Esophagus squamous epithelium (tissue), 5 donors: ENCODE measurements around the gene SPAG9. TPM values are rescaled to one million over a fixed set of nuclear protein-coding genes. Genes with fewer than 3 reads are reported as not detected.

Experiments used
- DNase-seq: peaks from one replicate; lab custom pipeline; 2025; lab: John Stamatoyannopoulos, UW
- H3K27ac ChIP-seq, 4 donors: fragments of 200-600 bp; sonication (generic); one replicate each; pipeline ENCODE4 v1.5.1; 2016 to 2019; ENCODE audit warnings: mild to moderate bottlenecking in 1 of 4
- H3K27me3 ChIP-seq, 4 donors: fragments of 200-600 bp; sonication (generic); 1 replicate in 3 of 4; 2 replicates in 1 of 4; pipeline versions ENCODE4 v1.5.1 to v1.6.0; 2017 to 2021; ENCODE audit warnings: antibody characterized with exemption in 1 of 4
- H3K36me3 ChIP-seq, 3 donors: fragments of 200-600 bp; sonication (generic); one replicate each; pipeline ENCODE4 v1.5.1; 2016 to 2019
- H3K4me1 ChIP-seq, 3 donors: fragments of 200-600 bp; sonication (generic); one replicate each; pipeline ENCODE4 v1.5.1; 2017 to 2019
- H3K4me3 ChIP-seq, 4 donors: fragments of 200-600 bp; sonication (generic); 1 replicate in 3 of 4; 2 replicates in 1 of 4; pipeline ENCODE4 v1.5.1; 2016 to 2019; ENCODE audit warnings: mild to moderate bottlenecking in 2 of 4, moderate library complexity in 1 of 4
- H3K9me3 ChIP-seq, 3 donors: fragments of 200-600 bp; sonication (generic); one replicate each; pipeline ENCODE4 v1.5.1; 2016 to 2019
- POLR2A ChIP-seq, 4 donors: fragments of 450-650 bp; IDR thresholded peaks; one replicate each; pipeline ENCODE4 v1.6.1; 2017; ENCODE audit warnings: antibody characterized with exemption in 4 of 4, mild to moderate bottlenecking in 4 of 4, moderate library complexity in 3 of 4
- WGBS, 2 donors: methylation state at CpG; one replicate each; pipeline ENCODE4 v1.1.5; 2018; 5-methylcytosine and 5-hydroxymethylcytosine counted together
- intact Hi-C: fragments of 100-400 bp; cut with DNase I; formaldehyde crosslinking; loops from one replicate; pipeline ENCODE4 v1.15.0; 2022
- total RNA-seq, 4 donors: library from RNA; depleted of rRNA; stranded (reverse); fragments of >200 nt; gene quantifications; one replicate each; pipeline ENCODE4 v1.1.0, GENCODE V29; 2016
- TF ChIP-seq, protein P1 (sequence below), 6 experiments: fragments of 450-650 bp in 4 of 6; fragments of 200-600 bp in 2 of 6; sonication (generic) in 2 of 6; IDR thresholded peaks; one replicate each; pipeline ENCODE4 v1.5.1; 2016 to 2019; ENCODE audit warnings: antibody characterized with exemption in 6 of 6, mild to moderate bottlenecking in 4 of 6, moderate library complexity in 4 of 6
- donor health status: DM: yes; HTN: yes; CAD: no.

SPAG9 gene
- total RNA-seq, 4 donors from 2014 or later = 25.6 to 88.5 (median 49.9) TPM

DNA sequence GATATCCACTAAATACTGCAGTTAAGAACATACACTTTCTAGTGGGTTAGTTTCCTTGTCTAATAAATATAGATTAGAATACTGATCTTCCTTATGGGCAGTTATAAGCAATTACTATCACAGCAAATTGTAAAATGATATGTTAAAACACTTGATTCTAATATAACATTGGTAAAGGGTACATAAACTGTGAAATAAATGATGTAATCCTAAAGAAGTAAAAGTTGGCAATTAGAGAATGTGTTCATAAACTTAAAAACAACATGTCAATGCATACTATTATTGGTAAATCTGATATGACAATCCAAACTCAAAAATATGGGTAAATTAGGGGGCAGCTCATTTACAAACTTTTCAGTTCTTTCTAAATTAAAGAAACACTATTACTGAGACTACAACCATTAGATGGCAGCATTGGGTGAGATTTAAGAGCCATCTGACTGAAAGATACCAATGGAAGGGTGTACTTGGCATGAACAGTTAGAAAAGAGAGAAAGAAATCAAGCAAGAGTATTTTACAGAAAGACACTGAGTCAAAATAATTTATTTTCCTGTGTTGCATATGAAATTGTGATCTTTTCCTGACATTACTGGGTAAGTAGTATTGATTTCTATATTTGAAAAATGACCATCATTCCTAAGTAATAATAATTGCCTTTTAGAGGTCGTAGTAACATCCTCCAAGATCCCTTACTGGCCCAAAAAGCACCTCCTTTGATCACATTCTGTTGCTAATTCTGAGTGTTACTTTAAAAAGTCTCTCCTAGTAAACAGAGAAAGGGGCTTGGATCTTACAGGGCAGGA lies 119.6 kb downstream of the SPAG9 start:
- 81 to 94% methylated on average over 1 of the region's 1 CpG for WGBS, 2 donors
- Histone ChIP-seq H3K27ac (no peak overlapping the region), H3K36me3 (peaks cover 7 to 98% (median 19%) of the 10 kb centered on the region in 3 donors), H3K4me3 (no peak overlapping the region), H3K4me1 (no peaks in the 10 kb centered on the region), H3K9me3 (no peaks in the 10 kb centered on the region), H3K27me3 (no peaks in the 10 kb centered on the region)
- DNase-seq = no peak
- TF ChIP-seq POLR2A (IDR thresholded peaks at IDR 0.05) = no peak
- TF ChIP-seq, protein P1, sequence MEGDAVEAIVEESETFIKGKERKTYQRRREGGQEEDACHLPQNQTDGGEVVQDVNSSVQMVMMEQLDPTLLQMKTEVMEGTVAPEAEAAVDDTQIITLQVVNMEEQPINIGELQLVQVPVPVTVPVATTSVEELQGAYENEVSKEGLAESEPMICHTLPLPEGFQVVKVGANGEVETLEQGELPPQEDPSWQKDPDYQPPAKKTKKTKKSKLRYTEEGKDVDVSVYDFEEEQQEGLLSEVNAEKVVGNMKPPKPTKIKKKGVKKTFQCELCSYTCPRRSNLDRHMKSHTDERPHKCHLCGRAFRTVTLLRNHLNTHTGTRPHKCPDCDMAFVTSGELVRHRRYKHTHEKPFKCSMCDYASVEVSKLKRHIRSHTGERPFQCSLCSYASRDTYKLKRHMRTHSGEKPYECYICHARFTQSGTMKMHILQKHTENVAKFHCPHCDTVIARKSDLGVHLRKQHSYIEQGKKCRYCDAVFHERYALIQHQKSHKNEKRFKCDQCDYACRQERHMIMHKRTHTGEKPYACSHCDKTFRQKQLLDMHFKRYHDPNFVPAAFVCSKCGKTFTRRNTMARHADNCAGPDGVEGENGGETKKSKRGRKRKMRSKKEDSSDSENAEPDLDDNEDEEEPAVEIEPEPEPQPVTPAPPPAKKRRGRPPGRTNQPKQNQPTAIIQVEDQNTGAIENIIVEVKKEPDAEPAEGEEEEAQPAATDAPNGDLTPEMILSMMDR (IDR thresholded peaks at IDR 0.05) = peak in 5 of 6 experiments; percentile 39 to 66 (median 54)
- intact Hi-C loops = loop anchor here (10.0 kb wide), 1 partner anchor 154 kb away; the partner anchor contains the start of gene NME1

DNA sequence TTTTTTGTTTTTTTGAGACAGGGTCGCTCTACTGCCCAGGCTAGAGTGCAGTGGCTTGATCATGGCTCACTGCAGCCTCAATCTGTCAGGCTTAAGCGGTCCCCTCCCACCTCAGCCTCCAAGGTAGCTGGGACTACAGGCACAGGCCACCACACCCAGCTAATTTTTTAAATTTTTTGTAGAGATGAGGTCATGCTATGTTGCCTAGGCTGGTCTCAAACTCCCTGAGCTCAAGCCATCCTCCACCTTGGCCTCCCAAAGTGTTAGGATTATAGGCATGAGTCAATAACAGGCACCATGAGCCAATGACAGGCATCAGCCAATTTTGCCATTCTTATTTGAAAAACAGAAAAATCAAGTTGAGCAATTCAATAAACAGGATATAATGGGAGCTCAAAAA lies 125.0 kb downstream of the SPAG9 start:
- no peak for DNase-seq
- Histone ChIP-seq H3K36me3 (peaks cover 16 to 100% (median 22%) of the 10 kb centered on the region in 3 donors), H3K27me3 (no peaks in the 10 kb centered on the region), H3K4me3 (no peak overlapping the region), H3K9me3 (no peaks in the 10 kb centered on the region), H3K4me1 (no peaks in the 10 kb centered on the region), H3K27ac (no peak overlapping the region)
- intact Hi-C loops = no loop called here
- TF ChIP-seq POLR2A (IDR thresholded peaks at IDR 0.05) = no peak
- TF ChIP-seq, protein P1 (IDR thresholded peaks at IDR 0.05) = no peak
- WGBS, 2 donors = 82 to 100% methylated on average over 2 of the region's 2 CpGs

GRCh38 chr17:50993544-50993943 lies 127.1 kb downstream of the SPAG9 start:
- Histone ChIP-seq H3K27me3 (no peaks in the 10 kb centered on the region), H3K27ac (no peak overlapping the region), H3K4me1 (no peaks in the 10 kb centered on the region), H3K9me3 (no peaks in the 10 kb centered on the region), H3K36me3 (peaks cover 17 to 100% (median 22%) of the 10 kb centered on the region in 3 donors), H3K4me3 (no peak overlapping the region)
- DNase-seq = no peak
- TF ChIP-seq, protein P1 (IDR thresholded peaks at IDR 0.05) = no peak
- no peak for TF ChIP-seq POLR2A (IDR thresholded peaks at IDR 0.05)
- 38 to 53% methylated on average over 2 of the region's 2 CpGs for WGBS, 2 donors
- intact Hi-C loops = no loop called here

- H3K4me3 ChIP-seq = no peak overlapping the region
- DNase-seq = no peak
- no peak overlapping the region for H3K27ac ChIP-seq
- H3K27me3 ChIP-seq = no peaks in the 10 kb centered on the region
- WGBS, 2 donors = 92 to 98% methylated on average over 3 of the region's 3 CpGs
- intact Hi-C loops = no loop called here
- TF ChIP-seq, protein P1 (IDR thresholded peaks at IDR 0.05) = no peak
- no peak for TF ChIP-seq POLR2A (IDR thresholded peaks at IDR 0.05)
- no peaks in the 10 kb centered on the region for H3K9me3 ChIP-seq
- peaks cover 9 to 100% (median 25%) of the 10 kb centered on the region in 3 donors for H3K36me3 ChIP-seq
- H3K4me1 ChIP-seq = no peaks in the 10 kb centered on the region
Observed at GRCh38 chr17:50989149-50989548, 131.5 kb downstream of the SPAG9 start.

GRCh38 chr17:50988427-50988826 lies 132.2 kb downstream of the SPAG9 start:
- Histone ChIP-seq H3K4me3 (no peak overlapping the region), H3K9me3 (no peaks in the 10 kb centered on the region), H3K4me1 (no peaks in the 10 kb centered on the region), H3K27me3 (no peaks in the 10 kb centered on the region), H3K27ac (no peak overlapping the region), H3K36me3 (peaks cover 9 to 100% (median 25%) of the 10 kb centered on the region in 3 donors)
- DNase-seq = no peak
- intact Hi-C loops = no loop called here
- 83 to 84% methylated on average over 5 of the region's 5 CpGs for WGBS, 2 donors
- TF ChIP-seq POLR2A (IDR thresholded peaks at IDR 0.05) = no peak
- TF ChIP-seq, protein P1 (IDR thresholded peaks at IDR 0.05) = no peak
